ENCODE data around the gene LGALS9. TPM values are rescaled to one million over a fixed set of nuclear protein-coding genes. Genes with fewer than 3 reads are reported as not detected.
"Not testable (repeated sequence)": the region's sequence is repeated elsewhere in the genome, so short reads cannot be mapped to it uniquely, and the experiment has no call there.

LGALS9 gene
- total RNA-seq, 2 experiments from 2014 or later: 160 to 173 TPM

DNA sequence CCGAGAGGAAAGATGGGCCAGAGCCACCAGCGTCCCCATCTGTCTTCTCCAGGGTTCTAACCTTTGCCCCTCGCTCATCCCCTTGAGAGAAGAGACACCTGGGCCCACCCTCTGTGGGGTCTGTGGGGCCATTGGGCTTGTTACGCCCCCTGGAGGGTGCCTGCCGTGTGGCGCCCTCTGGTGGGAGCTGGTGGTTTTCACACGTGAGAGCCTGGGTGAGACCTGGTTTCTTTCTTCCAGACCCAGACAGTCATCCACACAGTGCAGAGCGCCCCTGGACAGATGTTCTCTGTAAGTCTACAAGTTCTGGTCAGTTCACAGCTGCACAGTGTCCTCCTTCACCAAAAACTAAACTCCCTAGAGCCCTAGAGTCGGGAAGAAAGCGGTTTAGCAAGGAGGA, 14.6 kb downstream of the LGALS9 start:
- ATAC-seq; H3K27me3 Mint-ChIP-seq (ENCODE audit: low read depth); H3K9me3 Mint-ChIP-seq (ENCODE audit: insufficient read depth); H3K4me3 Mint-ChIP-seq; H3K4me1 Mint-ChIP-seq (ENCODE audit: low read depth); H3K27ac Mint-ChIP-seq; POLR2A ChIA-PET; DNase-seq: not testable (repeated sequence)
- peaks cover 44% of the 10 kb centered on the region for H3K36me3 Mint-ChIP-seq (ENCODE audit: low read depth)
- CTCF ChIA-PET: interaction anchor here (16.2 kb wide), 1 partner anchor 39 kb away, joined by 281 read pairs; no protein-coding TSS in a partner anchor

DNA sequence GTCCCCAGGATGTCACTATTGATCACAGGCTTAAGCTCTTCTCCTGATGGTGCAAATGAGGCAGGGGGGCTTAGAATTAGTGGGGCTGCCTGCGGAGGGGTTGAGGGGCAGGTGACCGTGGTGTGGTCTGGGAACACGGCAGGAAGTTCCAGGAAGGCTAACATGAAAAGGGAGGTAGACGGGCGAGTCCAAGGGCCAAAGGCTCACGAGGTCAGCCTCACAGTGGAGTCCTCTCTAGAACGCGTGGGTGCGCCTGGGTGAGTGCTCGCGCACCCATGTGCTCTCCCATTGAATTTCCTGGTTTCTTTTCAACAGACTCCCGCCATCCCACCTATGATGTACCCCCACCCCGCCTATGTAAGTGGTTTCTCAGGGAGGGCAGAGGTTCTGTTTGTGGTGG, 15.2 kb downstream of the LGALS9 start:
- ATAC-seq (no peak), DNase-seq (no peak)
- Mint-ChIP-seq H3K4me3 (no peak overlapping the region), H3K36me3 (ENCODE audit: low read depth) (peaks cover 39% of the 10 kb centered on the region), H3K27ac (no peak overlapping the region), H3K9me3 (ENCODE audit: insufficient read depth) (no peaks in the 10 kb centered on the region), H3K4me1 (ENCODE audit: low read depth) (peaks cover under 1% of the 10 kb centered on the region), H3K27me3 (ENCODE audit: low read depth) (no peaks in the 10 kb centered on the region)
- ChIA-PET POLR2A (no interaction called here), CTCF (interaction anchor here (0.7 to 16.2 kb wide), 5 partner anchors 8 to 410 kb away, joined by 3 to 281 read pairs (median 3); no protein-coding TSS in a partner anchor)

DNA sequence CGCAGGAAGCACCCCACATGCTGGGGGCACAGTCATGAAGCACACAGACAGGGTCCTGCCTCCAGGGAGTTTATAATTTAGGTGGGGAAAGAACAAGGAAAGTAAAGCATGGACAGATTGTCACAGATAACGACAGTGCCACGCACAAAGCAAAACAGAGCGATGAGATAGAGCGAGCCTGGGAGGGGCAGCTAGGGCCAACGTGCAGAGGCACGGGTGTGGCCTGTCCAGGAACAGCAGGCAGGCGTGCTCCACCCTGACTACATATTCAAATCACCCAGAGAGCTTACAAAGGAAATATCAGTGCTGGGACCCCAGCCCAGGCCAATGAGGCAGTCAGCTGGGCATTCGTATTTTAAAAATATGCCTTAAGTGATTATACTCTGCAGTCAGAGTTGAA, 16.8 kb downstream of the LGALS9 start:
- POLR2A ChIA-PET: interaction anchor here (1.0 kb wide), 1 partner anchor 41 kb away, joined by 3 read pairs; no protein-coding TSS in a partner anchor

DNA sequence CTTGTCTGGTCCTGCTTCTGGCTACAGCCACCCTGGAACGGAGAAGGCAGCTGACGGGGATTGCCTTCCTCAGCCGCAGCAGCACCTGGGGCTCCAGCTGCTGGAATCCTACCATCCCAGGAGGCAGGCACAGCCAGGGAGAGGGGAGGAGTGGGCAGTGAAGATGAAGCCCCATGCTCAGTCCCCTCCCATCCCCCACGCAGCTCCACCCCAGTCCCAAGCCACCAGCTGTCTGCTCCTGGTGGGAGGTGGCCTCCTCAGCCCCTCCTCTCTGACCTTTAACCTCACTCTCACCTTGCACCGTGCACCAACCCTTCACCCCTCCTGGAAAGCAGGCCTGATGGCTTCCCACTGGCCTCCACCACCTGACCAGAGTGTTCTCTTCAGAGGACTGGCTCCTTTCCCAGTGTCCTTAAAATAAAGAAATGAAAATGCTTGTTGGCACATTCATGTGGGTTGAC, 18.2 kb downstream of the LGALS9 start:
- peaks cover 24% of the 10 kb centered on the region for H3K36me3 Mint-ChIP-seq (ENCODE audit: low read depth)
- ChIA-PET POLR2A (interaction anchor here (0.7 kb wide), 1 partner anchor 45 kb away, joined by 3 read pairs; no protein-coding TSS in a partner anchor), CTCF (interaction anchor here (0.5 to 16.2 kb wide), 2 partner anchors 42 to 105 kb away, joined by 3 to 281 read pairs; no protein-coding TSS in a partner anchor)
- not testable (repeated sequence) for H3K27me3 Mint-ChIP-seq (ENCODE audit: low read depth); H3K4me1 Mint-ChIP-seq (ENCODE audit: low read depth); H3K9me3 Mint-ChIP-seq (ENCODE audit: insufficient read depth); H3K27ac Mint-ChIP-seq; ATAC-seq; DNase-seq; H3K4me3 Mint-ChIP-seq

More for the DNA sequence above, 16.8 kb downstream of the LGALS9 start:
- ATAC-seq (no peak), DNase-seq (no peak)
- CTCF ChIA-PET: interaction anchor here (0.8 to 16.2 kb wide), 4 partner anchors 41 to 411 kb away, joined by 3 to 281 read pairs (median 6); no protein-coding TSS in a partner anchor
- no peaks in the 10 kb centered on the region for H3K9me3 Mint-ChIP-seq (ENCODE audit: insufficient read depth)
- peaks cover 7% of the 10 kb centered on the region for H3K4me1 Mint-ChIP-seq (ENCODE audit: low read depth)
- H3K4me3 Mint-ChIP-seq: no peak overlapping the region
- no peak overlapping the region for H3K27ac Mint-ChIP-seq
- peaks cover 33% of the 10 kb centered on the region for H3K36me3 Mint-ChIP-seq (ENCODE audit: low read depth)
- no peaks in the 10 kb centered on the region for H3K27me3 Mint-ChIP-seq (ENCODE audit: low read depth)

DNA sequence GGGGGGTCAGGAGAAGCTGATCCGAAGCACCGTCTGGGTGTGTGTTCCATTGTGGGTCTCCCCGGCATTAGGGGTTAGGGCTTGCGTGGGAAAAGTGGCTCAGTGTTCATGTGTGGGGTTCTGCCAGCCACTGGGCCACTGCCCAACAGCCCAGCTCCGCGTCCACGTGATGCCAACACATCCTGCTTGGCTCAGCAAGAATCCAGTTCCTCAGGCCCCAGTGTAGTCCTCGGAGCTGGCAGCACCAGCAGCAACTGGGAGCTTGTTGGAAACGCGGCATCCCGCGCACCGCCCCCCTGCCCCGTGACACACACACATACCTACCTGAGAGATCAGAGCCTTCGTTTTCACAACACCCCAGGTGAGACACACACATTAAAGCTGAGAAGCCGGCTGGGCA, 18.9 kb downstream of the LGALS9 start:
- ATAC-seq: no peak
- peaks cover 13% of the 10 kb centered on the region for H3K4me1 Mint-ChIP-seq (ENCODE audit: low read depth)

DNA sequence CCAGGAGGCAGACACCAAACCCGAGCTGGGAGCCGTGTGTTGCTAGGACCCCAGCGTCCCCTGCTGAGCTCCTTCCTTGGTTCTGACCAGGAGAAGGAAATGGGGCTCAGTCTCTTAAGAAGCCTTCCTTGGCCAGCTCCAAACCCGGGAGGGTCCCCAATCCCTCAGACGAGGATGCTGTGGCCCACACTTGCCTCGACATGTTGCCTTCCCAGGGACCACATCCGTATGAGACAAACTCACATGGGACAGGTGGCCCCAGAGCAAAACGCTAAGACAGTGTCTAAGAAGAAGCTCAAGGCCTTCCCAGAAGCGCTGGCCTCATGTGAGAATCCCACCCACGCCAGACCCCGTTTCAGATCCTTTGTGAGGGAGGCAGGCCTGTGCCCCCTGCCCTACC, 19.8 kb downstream of the LGALS9 start:
- no peak overlapping the region for H3K27ac Mint-ChIP-seq
- no peaks in the 10 kb centered on the region for H3K9me3 Mint-ChIP-seq (ENCODE audit: insufficient read depth)
- H3K4me1 Mint-ChIP-seq (ENCODE audit: low read depth): peaks cover 13% of the 10 kb centered on the region
- DNase-seq (no peak), ATAC-seq (no peak)
- no peak overlapping the region for H3K4me3 Mint-ChIP-seq
- peaks cover 21% of the 10 kb centered on the region for H3K36me3 Mint-ChIP-seq (ENCODE audit: low read depth)
- H3K27me3 Mint-ChIP-seq (ENCODE audit: low read depth): no peaks in the 10 kb centered on the region
- ChIA-PET CTCF (interaction anchor here (0.9 to 16.2 kb wide), 12 partner anchors 10 to 415 kb away, joined by 3 to 281 read pairs (median 7); no protein-coding TSS in a partner anchor), POLR2A (interaction anchor here (1.7 kb wide), 1 partner anchor 42 kb away, joined by 13 read pairs; no protein-coding TSS in a partner anchor)

More for the DNA sequence above, 18.9 kb downstream of the LGALS9 start:
- ChIA-PET POLR2A (interaction anchor here (1.1 to 1.7 kb wide), 2 partner anchors 17 to 41 kb away, joined by 3 to 13 read pairs; no protein-coding TSS in a partner anchor), CTCF (interaction anchor here (0.5 to 16.2 kb wide), 7 partner anchors 9 to 106 kb away, joined by 3 to 281 read pairs (median 8); no protein-coding TSS in a partner anchor)
- Mint-ChIP-seq H3K36me3 (ENCODE audit: low read depth) (peaks cover 23% of the 10 kb centered on the region), H3K27ac (no peak overlapping the region), H3K4me3 (no peak overlapping the region), H3K27me3 (ENCODE audit: low read depth) (no peaks in the 10 kb centered on the region), H3K9me3 (ENCODE audit: insufficient read depth) (no peaks in the 10 kb centered on the region)
- DNase-seq: no peak

DNA sequence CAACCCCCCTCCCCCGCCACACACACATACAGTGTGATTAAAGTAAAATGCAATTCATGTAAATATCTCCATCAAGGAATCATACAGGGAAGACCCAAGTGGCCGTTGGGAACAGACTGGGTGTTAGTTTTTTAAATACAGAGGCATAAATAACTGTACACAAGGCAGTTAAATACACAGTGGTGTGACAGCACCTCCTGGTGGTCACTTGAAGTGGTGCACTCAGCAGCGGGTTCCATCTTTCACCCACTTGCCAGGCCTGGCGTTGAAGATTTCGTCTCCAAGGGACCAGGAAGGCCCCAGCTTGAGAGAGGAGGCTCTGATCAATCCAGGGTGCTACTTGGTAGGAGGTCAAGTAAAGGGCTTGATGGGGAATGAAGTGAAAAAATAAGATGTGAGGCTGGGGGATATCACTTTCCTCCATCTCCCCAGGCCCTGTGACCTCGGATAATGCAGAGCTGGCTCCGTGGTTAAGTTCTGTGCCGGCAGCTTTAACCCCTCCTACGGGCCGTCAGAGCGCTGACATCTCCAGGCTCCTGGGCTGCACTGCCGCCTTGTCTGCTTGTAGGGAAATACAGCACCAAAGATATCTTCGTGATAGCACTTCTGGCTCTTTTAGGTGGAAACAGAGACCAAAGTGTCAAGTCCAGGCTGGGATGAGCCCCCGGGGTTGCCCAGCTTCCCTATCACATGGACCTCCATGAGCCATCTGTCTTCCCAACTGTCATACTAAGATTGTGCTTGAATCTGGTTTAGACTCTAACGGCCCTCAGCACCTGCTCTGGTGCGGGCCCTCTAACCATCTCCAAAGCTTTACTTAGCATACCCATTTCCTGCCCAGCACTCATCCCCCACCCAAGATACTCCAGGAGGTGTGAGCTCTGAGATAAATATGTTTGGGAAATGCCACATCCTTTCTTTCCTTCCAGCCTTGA, 20.7 kb downstream of the LGALS9 start:
- no peak overlapping the region for H3K4me3 Mint-ChIP-seq
- ATAC-seq (peak; percentile 64), DNase-seq (peak; percentile 80)
- peaks cover 13% of the 10 kb centered on the region for H3K4me1 Mint-ChIP-seq (ENCODE audit: low read depth)
- peaks cover 18% of the 10 kb centered on the region for H3K36me3 Mint-ChIP-seq (ENCODE audit: low read depth)
- no peaks in the 10 kb centered on the region for H3K9me3 Mint-ChIP-seq (ENCODE audit: insufficient read depth)
- POLR2A ChIA-PET: interaction anchor here (1.1 to 1.7 kb wide), 2 partner anchors 43 to 357 kb away, joined by 3 to 13 read pairs; no protein-coding TSS in a partner anchor
- H3K27ac Mint-ChIP-seq: no peak overlapping the region
- H3K27me3 Mint-ChIP-seq (ENCODE audit: low read depth): no peaks in the 10 kb centered on the region
- CTCF ChIA-PET: interaction anchor here (0.6 to 16.2 kb wide), 16 partner anchors 9 to 415 kb away, joined by 3 to 281 read pairs (median 6); partner anchors contain the start of gene LYRM9

DNA sequence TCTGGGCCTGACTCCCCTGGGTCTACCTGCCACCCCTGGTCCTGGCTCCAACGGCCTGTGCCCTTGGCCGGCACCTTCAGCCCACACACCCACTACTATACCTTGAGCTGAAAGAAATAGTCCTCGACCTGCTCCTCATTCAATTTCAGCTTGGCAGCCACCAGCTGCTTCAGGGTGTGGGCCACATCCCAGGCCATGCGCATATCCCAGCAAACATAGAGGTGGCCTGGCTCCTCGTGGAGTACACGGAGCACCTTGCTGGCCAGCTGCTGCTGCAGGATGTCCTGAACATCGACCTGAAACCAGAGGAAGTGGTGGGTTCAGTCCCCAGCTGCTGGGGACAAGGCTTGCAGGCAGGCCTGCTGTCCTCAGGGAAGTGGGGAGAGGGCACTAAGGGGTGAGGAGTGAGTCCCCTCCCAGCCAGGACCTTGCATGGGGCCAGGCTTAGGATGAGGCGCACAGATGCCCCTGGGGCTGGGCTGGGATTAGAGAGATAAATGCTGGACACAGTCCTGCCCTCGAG, 22.5 kb downstream of the LGALS9 start:
- H3K4me3 Mint-ChIP-seq; H3K27me3 Mint-ChIP-seq (ENCODE audit: low read depth); H3K27ac Mint-ChIP-seq; POLR2A ChIA-PET; ATAC-seq; DNase-seq; H3K9me3 Mint-ChIP-seq (ENCODE audit: insufficient read depth); H3K36me3 Mint-ChIP-seq (ENCODE audit: low read depth): not testable (repeated sequence)
- CTCF ChIA-PET: interaction anchor here (1.5 to 16.2 kb wide), 6 partner anchors 10 to 416 kb away, joined by 4 to 281 read pairs (median 10); no protein-coding TSS in a partner anchor
- peaks cover 13% of the 10 kb centered on the region for H3K4me1 Mint-ChIP-seq (ENCODE audit: low read depth)

DNA sequence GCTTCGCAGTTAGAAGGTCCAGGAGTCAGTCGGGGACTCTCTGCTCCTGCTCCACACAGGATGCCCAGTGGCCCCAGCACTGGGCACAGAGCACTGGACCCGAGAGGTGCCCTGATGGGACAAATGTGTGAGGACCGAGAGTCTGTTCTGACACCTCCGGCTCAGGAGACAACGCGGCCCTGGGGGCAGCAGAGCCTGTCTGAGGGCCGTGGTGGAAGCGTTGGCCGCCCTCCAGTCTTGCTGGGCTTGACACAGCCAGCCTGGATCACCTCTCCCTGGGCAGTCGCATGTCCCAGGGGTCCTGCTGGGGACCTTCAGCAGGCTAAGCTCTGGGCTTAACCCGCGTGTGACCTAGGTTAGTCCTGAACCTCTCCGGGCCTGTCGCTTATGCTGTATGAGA, 23.1 kb downstream of the LGALS9 start:
- Mint-ChIP-seq H3K36me3 (ENCODE audit: low read depth) (peaks cover 6% of the 10 kb centered on the region), H3K27ac (no peak overlapping the region), H3K4me1 (ENCODE audit: low read depth) (peaks cover 13% of the 10 kb centered on the region), H3K27me3 (ENCODE audit: low read depth) (no peaks in the 10 kb centered on the region), H3K9me3 (ENCODE audit: insufficient read depth) (no peaks in the 10 kb centered on the region), H3K4me3 (no peak overlapping the region)
- ChIA-PET POLR2A (no interaction called here), CTCF (interaction anchor here (0.6 to 16.2 kb wide), 23 partner anchors 7 to 421 kb away, joined by 3 to 281 read pairs (median 3); partner anchors contain the start of genes LGALS9 and NOS2)
- ATAC-seq: no peak
- DNase-seq: no peak

DNA sequence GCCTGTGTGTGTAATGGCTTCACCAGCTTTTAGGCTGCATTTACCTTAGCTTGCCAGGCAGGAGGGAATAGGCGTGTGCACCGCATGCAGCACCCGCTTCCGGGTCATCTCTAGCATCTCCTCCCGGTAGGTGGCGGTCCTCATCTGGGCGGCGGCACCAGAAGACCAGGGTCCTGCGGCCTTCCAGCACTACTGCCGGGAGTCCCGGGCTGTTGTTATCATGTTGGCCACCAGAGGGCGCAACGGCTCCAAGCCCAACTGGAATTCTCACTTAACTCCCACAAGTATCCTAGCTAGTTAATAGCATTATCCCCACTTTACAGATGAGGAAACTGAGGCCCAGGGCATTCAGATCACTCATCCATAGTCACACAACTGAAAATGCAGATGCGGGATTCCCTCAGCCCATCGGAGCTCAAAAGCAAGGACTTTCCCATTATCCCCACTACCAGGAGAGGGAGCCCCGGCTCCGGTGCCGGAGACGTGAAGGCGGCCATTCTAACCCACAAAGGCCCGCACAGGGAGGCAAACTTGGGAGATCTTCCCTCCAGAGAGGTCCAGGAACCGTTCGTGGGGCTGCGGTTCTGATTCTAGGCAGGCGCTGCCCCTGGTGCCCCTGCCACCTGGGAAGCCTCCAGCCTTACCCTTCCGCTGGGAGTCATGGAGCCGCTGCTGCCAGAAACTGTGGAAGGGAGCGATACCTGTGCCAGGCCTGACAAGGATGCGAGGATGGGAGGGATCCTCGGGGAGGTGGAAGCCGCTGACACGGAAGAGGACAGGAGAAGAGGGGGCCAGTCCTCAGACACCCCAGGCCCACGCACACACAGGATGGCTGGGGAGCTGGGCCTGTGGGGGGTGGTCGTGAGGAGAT, 23.9 kb downstream of the LGALS9 start:
- peaks cover 13% of the 10 kb centered on the region for H3K4me1 Mint-ChIP-seq (ENCODE audit: low read depth)
- H3K27ac Mint-ChIP-seq: no peak overlapping the region
- ChIA-PET CTCF (interaction anchor here (0.6 to 16.2 kb wide), 26 partner anchors 8 to 422 kb away, joined by 3 to 281 read pairs (median 3); partner anchors contain the start of genes LGALS9 and NOS2), POLR2A (no interaction called here)
- peaks cover 2% of the 10 kb centered on the region for H3K36me3 Mint-ChIP-seq (ENCODE audit: low read depth)
- ATAC-seq (peak; percentile 88), DNase-seq (peak; percentile 79)
- no peak overlapping the region for H3K4me3 Mint-ChIP-seq
- no peaks in the 10 kb centered on the region for H3K9me3 Mint-ChIP-seq (ENCODE audit: insufficient read depth)
- no peaks in the 10 kb centered on the region for H3K27me3 Mint-ChIP-seq (ENCODE audit: low read depth)

Measured in activated CD8-positive, alpha-beta T cell treated with anti-CD3 and anti-CD28 coated beads, Interleukin-2, amount 10 ng/mL, durations not matched to agents 7 days and 5 days (primary cell).